B cell (primary cell): ENCODE data around the gene WFDC8. TPM values are rescaled to one million over a fixed set of nuclear protein-coding genes. Genes with fewer than 3 reads are reported as not detected.

ENCODE experiments used
- ATAC-seq: fragments of 200-7000 bp; cut with Tn5 transposase; one replicate; pipeline ENCODE4 v1.10.0; 2021; ENCODE audit warnings: low read depth, mild to moderate bottlenecking, moderate number of reproducible peaks, moderate library complexity
- CTCF ChIA-PET: fragments of 350-600 bp; sonication (Branson Sonifier 250); formaldehyde crosslinking; loops from one replicate; lab custom pipeline; 2021; ENCODE audit warnings: antibody characterized with exemption, inconsistent platforms; lab: Charles Lee
- POLR2A ChIA-PET: fragments of 350-600 bp; sonication (Branson Sonifier 250); formaldehyde crosslinking; loops from one replicate; lab custom pipeline; 2021; ENCODE audit warnings: antibody characterized with exemption; lab: Charles Lee
- DNase-seq: peaks from one replicate; pipeline ENCODE4 v3.0.0; 2013
- H2AFZ ChIP-seq: 2 replicates; pipeline ENCODE4 v1.6.1; 2012; ENCODE audit warnings: mild to moderate bottlenecking, low read depth, low read length; ENCODE audit not compliant: insufficient read depth, poor library complexity, severe bottlenecking
- H3K27ac ChIP-seq, 2 donors: 1 replicate in 1 of 2; 2 replicates in 1 of 2; pipeline ENCODE4 v1.5.1; 2012 to 2013; ENCODE audit warnings: low read length in 2 of 2, mild to moderate bottlenecking in 2 of 2, moderate library complexity in 1 of 2
- H3K27me3 ChIP-seq, 4 experiments: fragments of 200-600 bp in 1 of 4; sonication (generic) in 1 of 4; replicated peaks in 1 of 4; 1 replicate in 2 of 4; 2 replicates in 2 of 4; pipeline versions ENCODE4 v1.6.1 to v1.7.0; 2013 to 2016; ENCODE audit warnings: low read length in 3 of 4, mild to moderate bottlenecking in 2 of 4, mixed read lengths in 1 of 4, moderate library complexity in 1 of 4; ENCODE audit not compliant: insufficient read depth in 4 of 4, control insufficient read depth in 3 of 4; ENCODE audit errors: control extremely low read depth in 1 of 4
- H3K36me3 ChIP-seq, 2 experiments: replicated peaks in 1 of 2; 1 replicate in 1 of 2; 2 replicates in 1 of 2; pipeline versions ENCODE4 v1.6.1 to v1.7.1; 2013; ENCODE audit warnings: low read length in 1 of 2; ENCODE audit not compliant: insufficient read depth in 2 of 2, control insufficient read depth in 1 of 2; ENCODE audit errors: control extremely low read depth in 1 of 2, extremely low read depth in 1 of 2
- H3K4me1 ChIP-seq, 2 donors: fragments of 200-600 bp in 1 of 2; sonication (generic) in 1 of 2; 1 replicate in 1 of 2; 2 replicates in 1 of 2; pipeline versions ENCODE4 v1.5.1 to v1.6.1; 2013 to 2017; ENCODE audit warnings: low read length in 2 of 2; ENCODE audit not compliant: control insufficient read depth in 2 of 2, insufficient read depth in 2 of 2
- H3K4me2 ChIP-seq: replicated peaks from 2 replicates; pipeline ENCODE3; 2012; ENCODE audit warnings: mild to moderate bottlenecking, low read depth, low read length; ENCODE audit not compliant: poor library complexity, severe bottlenecking
- H3K4me3 ChIP-seq, 5 experiments: fragments of 200-600 bp in 1 of 5; sonication (generic) in 1 of 5; 1 replicate in 3 of 5; 2 replicates in 2 of 5; pipeline versions ENCODE4 v1.5.1 to v1.7.0; 2011 to 2016; ENCODE audit warnings: low read length in 4 of 5, mild to moderate bottlenecking in 4 of 5, low read depth in 2 of 5, control low read depth in 1 of 5, moderate library complexity in 1 of 5; ENCODE audit not compliant: insufficient read depth in 1 of 5; ENCODE audit errors: control extremely low read depth in 1 of 5, extremely low read depth in 1 of 5
- H3K79me2 ChIP-seq: fragments of 200-600 bp; sonication (generic); one replicate; pipeline ENCODE4 v1.6.0; 2016; ENCODE audit warnings: low read length; ENCODE audit not compliant: control insufficient read depth, insufficient read depth
- H3K9ac ChIP-seq: fragments of 200-600 bp; sonication (generic); 2 replicates; pipeline ENCODE4 v1.6.1; 2017; ENCODE audit warnings: mild to moderate bottlenecking, low read length, moderate library complexity
- H3K9me3 ChIP-seq, 3 donors: one replicate each; pipeline versions ENCODE4 v1.6.1 to v1.7.1; 2013; ENCODE audit warnings: low read length in 2 of 3; ENCODE audit not compliant: control insufficient read depth in 2 of 3, insufficient read depth in 1 of 3; ENCODE audit errors: control extremely low read depth in 1 of 3
- H4K20me1 ChIP-seq: 2 replicates; pipeline ENCODE4 v1.6.0; 2012; ENCODE audit warnings: mild to moderate bottlenecking, low read length; ENCODE audit not compliant: insufficient read depth, control insufficient read depth, poor library complexity, severe bottlenecking
- H3K27ac Mint-ChIP-seq: one replicate; pipeline ENCODE4 v1.8.0; 2021; ENCODE audit warnings: mixed read lengths
- H3K27me3 Mint-ChIP-seq: one replicate; pipeline ENCODE4 v1.8.0; 2021; ENCODE audit warnings: mixed read lengths
- H3K4me1 Mint-ChIP-seq: one replicate; pipeline ENCODE4 v1.8.0; 2021; ENCODE audit warnings: mixed read lengths
- H3K4me3 Mint-ChIP-seq: one replicate; pipeline ENCODE4 v1.8.0; 2021; ENCODE audit warnings: mixed read lengths
- H3K9me3 Mint-ChIP-seq: one replicate; pipeline ENCODE4 v1.8.0; 2022; ENCODE audit warnings: mixed read lengths; ENCODE audit not compliant: insufficient read depth
- EZH2 ChIP-seq: IDR thresholded peaks from 2 replicates; pipeline ENCODE4 v1.6.1; 2012; ENCODE audit warnings: borderline replicate concordance, low read depth, mild to moderate bottlenecking, moderate library complexity, low read length; ENCODE audit not compliant: insufficient read depth, poor library complexity, severe bottlenecking
- WGBS: methylation state at CpG from one replicate; pipeline ENCODE4 v1.1.5; 2013; ENCODE audit warnings: missing lambda C conversion rate; ENCODE audit not compliant: insufficient coverage; 5-methylcytosine and 5-hydroxymethylcytosine counted together
- intact Hi-C: fragments of 100-400 bp; cut with micrococcal nuclease; formaldehyde crosslinking; loops from one replicate; pipeline ENCODE4 v1.10.0; 2022
- polyA plus RNA-seq: library from polyadenylated mRNA; depleted of rRNA; stranded (reverse); fragments of >200 nt; gene quantifications from 2 replicates; pipeline ENCODE4 v1.2.3, GENCODE V29; 2012
- total RNA-seq, 2 donors: library from RNA; stranded (reverse); fragments of 120-200 nt in 1 of 2; gene quantifications; 1 replicate in 1 of 2; 2 replicates in 1 of 2; pipeline versions ENCODE4 v1.2.3 to v1.2.4, GENCODE V29; 2013 to 2022
- TF ChIP-seq, protein P1 (sequence below): fragments of 200-600 bp; IDR thresholded peaks from one replicate; pipeline ENCODE4 v1.8.0; 2022; ENCODE audit warnings: antibody characterized with exemption, mild to moderate bottlenecking

WFDC8 gene
- total and polyA plus RNA-seq, 2 donors (not counting 1 experiment from before 2014, with no cell fraction given) = not detected

DNA sequence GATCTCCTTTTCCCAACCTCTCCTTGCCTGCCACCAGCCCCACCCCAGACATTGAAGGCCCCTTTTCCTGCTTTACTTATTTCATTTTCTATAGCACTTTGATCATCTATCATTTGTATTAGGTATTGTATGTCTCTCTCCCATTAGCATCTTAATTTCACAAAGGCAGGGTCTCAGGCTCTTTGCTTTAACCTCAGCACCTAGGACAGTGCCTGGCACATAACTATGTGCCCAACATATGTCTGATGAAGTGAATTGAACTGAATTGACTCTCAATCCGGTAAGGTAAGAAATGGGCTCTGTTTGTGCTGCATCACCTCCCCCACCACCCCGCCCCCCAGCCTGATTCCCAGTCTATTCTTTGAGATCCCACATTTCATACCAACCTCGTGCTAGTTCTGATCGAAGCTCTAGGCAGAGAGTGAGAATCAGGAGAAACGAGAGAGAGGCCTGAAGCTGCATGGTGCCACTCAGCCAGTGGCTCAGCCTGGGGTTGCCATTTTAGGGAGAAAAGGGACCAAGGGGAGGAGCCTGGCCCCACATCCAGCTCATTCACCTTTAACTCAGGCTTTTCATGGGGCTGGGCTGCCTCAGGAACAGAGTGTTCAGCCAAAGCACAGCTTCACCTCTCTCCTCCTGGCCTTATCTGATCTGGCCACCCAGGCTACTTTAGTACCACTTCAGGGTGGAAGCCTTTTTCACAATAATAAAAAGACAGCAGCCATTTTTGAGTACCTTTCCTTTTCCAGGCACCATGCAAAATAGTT is 63.8 kb downstream of the WFDC8 start, which contains the start of gene SPINT3:
Gene SPINT3, minus strand, starts transcription at position 476 of the 767 bp plus-strand sequence. Its CDS starts 14 bp downstream, at position 462.
- intact Hi-C loops = no loop called here
- H4K20me1 ChIP-seq = no peaks in the 10 kb centered on the region
- no peak within 1 kb of the TSS for H3K4me3 ChIP-seq
- ChIA-PET POLR2A (no interaction called here), CTCF (interaction anchor here (1.3 kb wide), 1 partner anchor 9 kb away, joined by 3 read pairs; no protein-coding TSS in a partner anchor)
- no peak for TF ChIP-seq EZH2
- TF ChIP-seq, protein P1, sequence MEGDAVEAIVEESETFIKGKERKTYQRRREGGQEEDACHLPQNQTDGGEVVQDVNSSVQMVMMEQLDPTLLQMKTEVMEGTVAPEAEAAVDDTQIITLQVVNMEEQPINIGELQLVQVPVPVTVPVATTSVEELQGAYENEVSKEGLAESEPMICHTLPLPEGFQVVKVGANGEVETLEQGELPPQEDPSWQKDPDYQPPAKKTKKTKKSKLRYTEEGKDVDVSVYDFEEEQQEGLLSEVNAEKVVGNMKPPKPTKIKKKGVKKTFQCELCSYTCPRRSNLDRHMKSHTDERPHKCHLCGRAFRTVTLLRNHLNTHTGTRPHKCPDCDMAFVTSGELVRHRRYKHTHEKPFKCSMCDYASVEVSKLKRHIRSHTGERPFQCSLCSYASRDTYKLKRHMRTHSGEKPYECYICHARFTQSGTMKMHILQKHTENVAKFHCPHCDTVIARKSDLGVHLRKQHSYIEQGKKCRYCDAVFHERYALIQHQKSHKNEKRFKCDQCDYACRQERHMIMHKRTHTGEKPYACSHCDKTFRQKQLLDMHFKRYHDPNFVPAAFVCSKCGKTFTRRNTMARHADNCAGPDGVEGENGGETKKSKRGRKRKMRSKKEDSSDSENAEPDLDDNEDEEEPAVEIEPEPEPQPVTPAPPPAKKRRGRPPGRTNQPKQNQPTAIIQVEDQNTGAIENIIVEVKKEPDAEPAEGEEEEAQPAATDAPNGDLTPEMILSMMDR = no peak
- Mint-ChIP-seq H3K27me3 (peaks cover 32% of the 10 kb centered on the region), H3K9me3 (no peaks in the 10 kb centered on the region), H3K4me1 (no peaks in the 10 kb centered on the region), H3K27ac (no peak within 1 kb of the TSS), H3K4me3 (no peak within 1 kb of the TSS)
- peaks cover 0 to 13% (median 6%) of the 10 kb centered on the region in 4 experiments for H3K27me3 ChIP-seq
- H3K27ac ChIP-seq = no peak within 1 kb of the TSS
- H3K4me1 ChIP-seq = no peaks in the 10 kb centered on the region
- no peak within 1 kb of the TSS for H3K4me2 ChIP-seq
- 66% methylated on average over 5 of the region's 5 CpGs for WGBS
- H3K9me3 ChIP-seq = no peaks in the 10 kb centered on the region
- DNase-seq (no peak), ATAC-seq (no peak)
- H2AFZ ChIP-seq = no peak within 1 kb of the TSS
- H3K36me3 ChIP-seq = no peaks in the 10 kb centered on the region
- no peaks in the 10 kb centered on the region for H3K79me2 ChIP-seq
- H3K9ac ChIP-seq = no peak within 1 kb of the TSS

DNA sequence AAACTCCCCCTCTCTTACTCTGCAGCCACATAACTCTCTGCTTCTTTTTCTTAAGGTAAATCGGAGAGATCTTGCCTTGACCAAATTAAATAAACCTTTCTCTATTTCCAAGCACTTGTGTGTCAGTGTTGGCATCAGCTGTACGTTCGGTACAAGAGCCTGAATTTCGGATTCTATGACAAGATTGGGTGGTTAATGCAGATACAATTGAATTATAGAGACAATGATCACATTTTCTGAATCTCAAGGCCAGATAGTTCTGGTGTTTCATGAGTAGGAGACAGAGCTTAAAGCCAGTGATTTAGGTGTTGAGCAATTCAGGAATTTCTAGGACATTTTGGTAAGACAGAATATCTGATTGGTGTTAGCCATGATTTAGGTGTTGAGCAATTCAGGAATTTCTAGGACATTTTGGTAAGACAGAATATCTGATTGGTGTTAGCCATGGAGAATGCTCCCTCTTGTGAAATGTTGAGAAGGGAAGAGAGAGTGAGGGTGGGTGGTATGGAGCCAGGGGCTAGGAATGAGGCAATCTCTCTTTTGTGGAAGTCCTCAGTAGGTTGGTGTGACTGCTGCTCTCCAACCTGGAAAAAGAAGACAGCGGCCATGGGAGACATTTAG is 68.7 kb downstream of the WFDC8 start:
- Histone ChIP-seq H3K79me2 (no peaks in the 10 kb centered on the region), H3K4me3 (no peak overlapping the region), H2AFZ (no peak overlapping the region), H3K9me3 (no peaks in the 10 kb centered on the region), H3K36me3 (no peaks in the 10 kb centered on the region), H3K4me2 (no peak overlapping the region), H3K9ac (no peak overlapping the region), H3K27me3 (peaks cover 0 to 15% (median 4%) of the 10 kb centered on the region in 4 experiments), H3K4me1 (no peaks in the 10 kb centered on the region), H4K20me1 (no peaks in the 10 kb centered on the region), H3K27ac (no peak overlapping the region)
- POLR2A ChIA-PET = no interaction called here
- TF ChIP-seq, protein P1 = no peak
- TF ChIP-seq EZH2 = no peak
- H3K27ac Mint-ChIP-seq = no peak overlapping the region
- CTCF ChIA-PET = no interaction called here
- peaks cover 13% of the 10 kb centered on the region for H3K4me1 Mint-ChIP-seq
- intact Hi-C loops = no loop called here
- H3K4me3 Mint-ChIP-seq = no peak overlapping the region
- WGBS = 78% methylated on average over 2 of the region's 5 CpGs
- DNase-seq (no peak), ATAC-seq (no peak)
- H3K9me3 Mint-ChIP-seq = no peaks in the 10 kb centered on the region
- H3K27me3 Mint-ChIP-seq = peaks cover 34% of the 10 kb centered on the region
